HG03135 (cell line): ENCODE measurements around the gene TWNK.

Source experiments
- ATAC-seq: cut with Tn5 transposase; IDR thresholded peaks from one replicate; pipeline ENCODE4 v1.9.1; 2021; ENCODE audit warnings: mild to moderate bottlenecking, moderate library complexity; ENCODE audit not compliant: unreplicated experiment

The TWNK gene

GRCh38 chr10:101010329-101010728 lies 23.0 kb downstream of the TWNK start:
- no peak for ATAC-seq

GRCh38 chr10:101011517-101012423 lies 24.4 kb downstream of the TWNK start:
- no peak for ATAC-seq

GRCh38 chr10:101012525-101013364 lies 25.4 kb downstream of the TWNK start:
- ATAC-seq, result peak; percentile 76

GRCh38 chr10:101013365-101013825 lies 26.1 kb downstream of the TWNK start:
- no peak for ATAC-seq

- ATAC-seq, result no peak
Measured at GRCh38 chr10:101014230-101014884, 27.0 kb downstream of the TWNK start.

GRCh38 chr10:101014966-101015581 lies 27.7 kb downstream of the TWNK start:
- ATAC-seq, result no peak

GRCh38 chr10:101015582-101015973 lies 28.2 kb downstream of the TWNK start:
- no peak for ATAC-seq

GRCh38 chr10:101016814-101017213 lies 29.5 kb downstream of the TWNK start:
- no peak for ATAC-seq

- ATAC-seq, result no peak
Measured at GRCh38 chr10:101018118-101018599, 30.8 kb downstream of the TWNK start.

- ATAC-seq, result peak; percentile 53
Measured at GRCh38 chr10:101018600-101019439, 31.5 kb downstream of the TWNK start.

GRCh38 chr10:101019440-101019703 lies 32.0 kb downstream of the TWNK start:
- ATAC-seq, result no peak

- ATAC-seq, result no peak
Measured at GRCh38 chr10:101020427-101021075, 33.2 kb downstream of the TWNK start.

GRCh38 chr10:101021239-101021638 lies 33.9 kb downstream of the TWNK start:
- ATAC-seq, result no peak

- no peak for ATAC-seq
Measured at GRCh38 chr10:101021692-101022251, 34.4 kb downstream of the TWNK start.

GRCh38 chr10:101022967-101023705 lies 35.8 kb downstream of the TWNK start:
- no peak for ATAC-seq

GRCh38 chr10:101027106-101027720 lies 39.9 kb downstream of the TWNK start:
- ATAC-seq, result no peak

- ATAC-seq, result no peak
Measured at GRCh38 chr10:101028446-101029337, 41.3 kb downstream of the TWNK start.
